Measurements from ENCODE around the gene XXYLT1. TPM values are rescaled to one million over a fixed set of nuclear protein-coding genes. Genes with fewer than 3 reads are reported as not detected.
A peak's percentile ranks its signal among the peaks of the same experiment; 100 is the strongest.

Gene XXYLT1
- total and polyA plus RNA-seq, 10 of the 15 experiments (the other 5 are each of a cell fraction or from before 2014, with no cell fraction given), result 1.2 to 14.2 (median 9.3) TPM

DNA sequence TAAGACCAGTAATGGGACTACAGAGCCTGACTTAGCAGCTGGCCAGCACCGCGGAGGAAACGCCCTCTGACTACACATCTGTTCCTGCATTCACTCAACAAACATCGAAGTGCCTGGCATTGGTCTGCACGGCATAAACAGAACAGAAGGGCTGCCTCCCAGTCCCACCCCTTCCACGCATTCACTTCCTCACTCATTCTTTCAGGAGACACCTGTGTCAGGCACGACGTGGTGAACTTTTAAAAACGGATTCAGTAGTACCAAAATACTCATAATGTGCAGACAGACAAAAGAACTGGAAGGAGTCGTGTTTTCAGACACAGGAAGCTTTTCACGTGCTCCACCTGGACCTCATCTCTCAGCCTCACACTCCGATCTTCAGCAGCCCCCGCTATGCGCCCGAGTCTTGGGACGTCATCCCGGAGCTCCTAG is 123.3 kb downstream of the XXYLT1 start (continued):
- no peak for TF ChIP-seq BACH1 (IDR thresholded peaks at IDR 0.05; ENCODE audit: borderline replicate concordance)
- TF ChIP-seq, protein P1, sequence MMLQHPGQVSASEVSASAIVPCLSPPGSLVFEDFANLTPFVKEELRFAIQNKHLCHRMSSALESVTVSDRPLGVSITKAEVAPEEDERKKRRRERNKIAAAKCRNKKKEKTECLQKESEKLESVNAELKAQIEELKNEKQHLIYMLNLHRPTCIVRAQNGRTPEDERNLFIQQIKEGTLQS (IDR thresholded peaks at IDR 0.05; ENCODE audit: borderline replicate concordance, extremely low read depth, low read depth, low read length), result no peak
- no peak for TF ChIP-seq CBFB (IDR thresholded peaks at IDR 0.05; ENCODE audit: low read depth)
- TF ChIP-seq NFXL1 (IDR thresholded peaks at IDR 0.05; ENCODE audit: borderline replicate concordance), result no peak
- peak; percentile 60; the same call in 1 of the 2 replicates for TF ChIP-seq CREB1 (IDR thresholded peaks at IDR 0.05; ENCODE audit: low read depth)
- TF ChIP-seq ZNF687 (IDR thresholded peaks at IDR 0.05), result peak; percentile 74
- no peak for TF ChIP-seq KDM1A (IDR thresholded peaks at IDR 0.05; ENCODE audit: borderline replicate concordance)
- TF ChIP-seq ETV6 (conservative IDR thresholded peaks at IDR 0.05 in 1 of 2, IDR thresholded peaks at IDR 0.05 in 1 of 2; ENCODE audit: borderline replicate concordance in 1 of 2, low read depth in 1 of 2), result peak in 1 of 2 experiments; percentile 46; a peak in 1 of 4 replicates
- TF ChIP-seq, protein P2, sequence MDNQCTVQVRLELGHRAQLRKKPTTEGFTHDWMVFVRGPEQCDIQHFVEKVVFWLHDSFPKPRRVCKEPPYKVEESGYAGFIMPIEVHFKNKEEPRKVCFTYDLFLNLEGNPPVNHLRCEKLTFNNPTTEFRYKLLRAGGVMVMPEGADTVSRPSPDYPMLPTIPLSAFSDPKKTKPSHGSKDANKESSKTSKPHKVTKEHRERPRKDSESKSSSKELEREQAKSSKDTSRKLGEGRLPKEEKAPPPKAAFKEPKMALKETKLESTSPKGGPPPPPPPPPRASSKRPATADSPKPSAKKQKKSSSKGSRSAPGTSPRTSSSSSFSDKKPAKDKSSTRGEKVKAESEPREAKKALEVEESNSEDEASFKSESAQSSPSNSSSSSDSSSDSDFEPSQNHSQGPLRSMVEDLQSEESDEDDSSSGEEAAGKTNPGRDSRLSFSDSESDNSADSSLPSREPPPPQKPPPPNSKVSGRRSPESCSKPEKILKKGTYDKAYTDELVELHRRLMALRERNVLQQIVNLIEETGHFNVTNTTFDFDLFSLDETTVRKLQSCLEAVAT (IDR thresholded peaks at IDR 0.05), result peak; percentile 70; the same call in 1 of the 2 replicates
- no peak for TF ChIP-seq HDAC2 (IDR thresholded peaks at IDR 0.05)
- TF ChIP-seq TAF1 (IDR thresholded peaks at IDR 0.05; ENCODE audit: borderline replicate concordance, low read depth, low read length), result peak; percentile 56; the same call in 1 of the 2 replicates
- no peak for TF ChIP-seq ZNF274 (IDR thresholded peaks at IDR 0.05; ENCODE audit: insufficient read depth, insufficient read length)
- TF ChIP-seq, protein P3, sequence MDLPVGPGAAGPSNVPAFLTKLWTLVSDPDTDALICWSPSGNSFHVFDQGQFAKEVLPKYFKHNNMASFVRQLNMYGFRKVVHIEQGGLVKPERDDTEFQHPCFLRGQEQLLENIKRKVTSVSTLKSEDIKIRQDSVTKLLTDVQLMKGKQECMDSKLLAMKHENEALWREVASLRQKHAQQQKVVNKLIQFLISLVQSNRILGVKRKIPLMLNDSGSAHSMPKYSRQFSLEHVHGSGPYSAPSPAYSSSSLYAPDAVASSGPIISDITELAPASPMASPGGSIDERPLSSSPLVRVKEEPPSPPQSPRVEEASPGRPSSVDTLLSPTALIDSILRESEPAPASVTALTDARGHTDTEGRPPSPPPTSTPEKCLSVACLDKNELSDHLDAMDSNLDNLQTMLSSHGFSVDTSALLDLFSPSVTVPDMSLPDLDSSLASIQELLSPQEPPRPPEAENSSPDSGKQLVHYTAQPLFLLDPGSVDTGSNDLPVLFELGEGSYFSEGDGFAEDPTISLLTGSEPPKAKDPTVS (IDR thresholded peaks at IDR 0.05; ENCODE audit: low read depth, low read length), result no peak
- TF ChIP-seq STAT1 (conservative IDR thresholded peaks at IDR 0.05), result 0 out of 2 replicates have a peak, but pooled peaks have one; percentile 24
- no peak for TF ChIP-seq PAX8 (IDR thresholded peaks at IDR 0.05)
- TF ChIP-seq ZNF207 (IDR thresholded peaks at IDR 0.05; ENCODE audit: borderline replicate concordance), result 0 out of 2 replicates have a peak, but pooled peaks have one; percentile 2
- no peak for TF ChIP-seq BRCA1 (IDR thresholded peaks at IDR 0.05; ENCODE audit: low read depth, low read length)
- 0 out of 3 replicates have a peak, but pooled peaks of 1 of the 2 experiments have one; percentile 31 for TF ChIP-seq EGR1 (IDR thresholded peaks at IDR 0.05; ENCODE audit: borderline replicate concordance in 1 of 2, low read depth in 2 of 2, low read length in 2 of 2)
- TF ChIP-seq RFX5 (IDR thresholded peaks at IDR 0.05; ENCODE audit: low read depth, low read length), result 0 out of 2 replicates have a peak, but pooled peaks have one; percentile 8
- TF ChIP-seq RB1 (IDR thresholded peaks at IDR 0.05; ENCODE audit: borderline replicate concordance), result no peak
- TF ChIP-seq TCF12 (IDR thresholded peaks at IDR 0.05; ENCODE audit: low read depth, low read length), result peak; percentile 93
- TF ChIP-seq STAT3 (IDR thresholded peaks at IDR 0.05; ENCODE audit: low read depth, low read length), result no peak
- no peak for TF ChIP-seq HDGF (IDR thresholded peaks at IDR 0.05)
- no peak for TF ChIP-seq GABPA (IDR thresholded peaks at IDR 0.05; ENCODE audit: low read depth)
- no peak for TF ChIP-seq SREBF1 (IDR thresholded peaks at IDR 0.05; ENCODE audit: low read length)
- TF ChIP-seq MXI1 (IDR thresholded peaks at IDR 0.05; ENCODE audit: low read depth, low read length), result no peak; the same call in none of the 2 replicates
